Measurements from ENCODE around the gene RAB2B. TPM values are rescaled to one million over a fixed set of nuclear protein-coding genes. Genes with fewer than 3 reads are reported as not detected.

The RAB2B gene
- total RNA-seq, 2 donors from 2014 or later: 35.3 to 42.6 TPM

Other genes starting within 250 kb of the RAB2B start
- 100 to 1,000 TPM; 576 to 580 TPM for gene HNRNPC, start 207.5 kb downstream of the RAB2B start, total RNA-seq
- under 1 TPM in 1 of 2 donors, not detected in 1; 0.94 TPM for gene RPGRIP1, start 196.9 kb downstream of the RAB2B start, total RNA-seq
- 10 to 100 TPM; 47.5 to 50.7 TPM for gene SUPT16H, start 92.9 kb downstream of the RAB2B start, total RNA-seq
- 100 to 1,000 TPM; 128 to 131 TPM for gene CHD8, start 20.8 kb downstream of the RAB2B start, total RNA-seq
- gene TOX4, start 236 bp upstream of the RAB2B start, total RNA-seq: 100 to 1,000 TPM in 1 of 2 donors, 10 to 100 TPM in 1; 97.3 to 110 TPM
- 10 to 100 TPM; 42.3 to 46.5 TPM for gene METTL3, start 34.4 kb upstream of the RAB2B start, total RNA-seq
- gene SALL2, start 49.4 kb upstream of the RAB2B start, total RNA-seq: 1 to 10 TPM; 1.9 to 2.1 TPM
- gene OR10G3, start 103.1 kb upstream of the RAB2B start, total RNA-seq: not detected
- not detected for gene OR10G2, start 158.0 kb upstream of the RAB2B start, total RNA-seq
- gene OR4E2, start 176.9 kb upstream of the RAB2B start, total RNA-seq: not detected
- under 1 TPM in 1 of 2 donors, not detected in 1; 0.07 TPM for gene OR4E1, start 196.9 kb upstream of the RAB2B start, total RNA-seq